ENCODE measurements around the gene ITGA3.

Gene ITGA3

GRCh38 chr17:50109207-50109606 lies 53.3 kb downstream of the ITGA3 start:
- H3K79me2 ChIP-seq (ENCODE audit: insufficient read depth, low read length) = no peaks in the 10 kb centered on the region
- H3K9ac ChIP-seq (ENCODE audit: low read depth, low read length) = no peak overlapping the region
- DNase-seq = no peak
- no peak overlapping the region for H3K27ac ChIP-seq (ENCODE audit: low read length)
- H3K36me3 ChIP-seq (ENCODE audit: insufficient read depth, low read length) = no peaks in the 10 kb centered on the region
- no peak overlapping the region for H3K4me3 ChIP-seq (ENCODE audit: low read depth in 1 of 2, low read length in 2 of 2)
- H3K27me3 ChIP-seq (ENCODE audit: insufficient read depth, low read length, poor library complexity) = no peaks in the 10 kb centered on the region
- no peaks in the 10 kb centered on the region; the same call in 1 of the 2 replicates for H4K20me1 ChIP-seq (ENCODE audit: insufficient read depth, low read length)
- H3K9me3 ChIP-seq (ENCODE audit: insufficient read depth, low read length, severe bottlenecking) = no peaks in the 10 kb centered on the region
- H3K4me2 ChIP-seq (ENCODE audit: insufficient read depth, low read length) = no peak overlapping the region
- ATAC-seq (ENCODE audit: insufficient read depth, low read depth) = no peak
- no peak overlapping the region for H2AFZ ChIP-seq (ENCODE audit: low read depth, low read length)
- H3K4me1 ChIP-seq (ENCODE audit: insufficient read depth, low read length) = no peaks in the 10 kb centered on the region
- TF ChIP-seq EZH2 (IDR thresholded peaks at IDR 0.05; ENCODE audit: borderline replicate concordance, low read depth, low read length, severe bottlenecking) = no peak
- no peak for TF ChIP-seq CTCF (IDR thresholded peaks at IDR 0.05; ENCODE audit: borderline replicate concordance, extremely low read depth, low read length, poor library complexity, severe bottlenecking)

GRCh38 chr17:50109785-50110184 lies 53.9 kb downstream of the ITGA3 start:
- Histone ChIP-seq H3K4me3 (ENCODE audit: low read depth in 1 of 2, low read length in 2 of 2) (no peak overlapping the region), H3K27ac (ENCODE audit: low read length) (no peak overlapping the region), H3K4me1 (ENCODE audit: insufficient read depth, low read length) (no peaks in the 10 kb centered on the region), H3K9ac (ENCODE audit: low read depth, low read length) (no peak overlapping the region), H4K20me1 (ENCODE audit: insufficient read depth, low read length) (no peaks in the 10 kb centered on the region; the same call in 1 of the 2 replicates), H2AFZ (ENCODE audit: low read depth, low read length) (no peak overlapping the region), H3K4me2 (ENCODE audit: insufficient read depth, low read length) (no peak overlapping the region), H3K9me3 (ENCODE audit: insufficient read depth, low read length, severe bottlenecking) (no peaks in the 10 kb centered on the region), H3K27me3 (ENCODE audit: insufficient read depth, low read length, poor library complexity) (no peaks in the 10 kb centered on the region), H3K36me3 (ENCODE audit: insufficient read depth, low read length) (no peaks in the 10 kb centered on the region), H3K79me2 (ENCODE audit: insufficient read depth, low read length) (no peaks in the 10 kb centered on the region)
- ATAC-seq (ENCODE audit: insufficient read depth, low read depth) (no peak), DNase-seq (no peak)
- TF ChIP-seq EZH2 (IDR thresholded peaks at IDR 0.05; ENCODE audit: borderline replicate concordance, low read depth, low read length, severe bottlenecking) (no peak), CTCF (IDR thresholded peaks at IDR 0.05; ENCODE audit: borderline replicate concordance, extremely low read depth, low read length, poor library complexity, severe bottlenecking) (no peak)

GRCh38 chr17:50110591-50111349 lies 54.9 kb downstream of the ITGA3 start:
- Histone ChIP-seq H3K4me2 (ENCODE audit: insufficient read depth, low read length) (no peak overlapping the region), H3K9ac (ENCODE audit: low read depth, low read length) (no peak overlapping the region), H3K27ac (ENCODE audit: low read length) (no peak overlapping the region), H3K4me3 (ENCODE audit: low read depth in 1 of 2, low read length in 2 of 2) (no peak overlapping the region), H4K20me1 (ENCODE audit: insufficient read depth, low read length) (no peaks in the 10 kb centered on the region; the same call in 1 of the 2 replicates), H3K27me3 (ENCODE audit: insufficient read depth, low read length, poor library complexity) (peaks cover under 1% of the 10 kb centered on the region), H3K79me2 (ENCODE audit: insufficient read depth, low read length) (no peaks in the 10 kb centered on the region), H3K36me3 (ENCODE audit: insufficient read depth, low read length) (no peaks in the 10 kb centered on the region), H3K9me3 (ENCODE audit: insufficient read depth, low read length, severe bottlenecking) (no peaks in the 10 kb centered on the region), H2AFZ (ENCODE audit: low read depth, low read length) (no peak overlapping the region), H3K4me1 (ENCODE audit: insufficient read depth, low read length) (no peaks in the 10 kb centered on the region)
- TF ChIP-seq CTCF (IDR thresholded peaks at IDR 0.05; ENCODE audit: borderline replicate concordance, extremely low read depth, low read length, poor library complexity, severe bottlenecking) (no peak), EZH2 (IDR thresholded peaks at IDR 0.05; ENCODE audit: borderline replicate concordance, low read depth, low read length, severe bottlenecking) (no peak)
- ATAC-seq (ENCODE audit: insufficient read depth, low read depth) = no peak
- no peak for DNase-seq

Data from DND-41 (cell line).